SK-N-SH (cell line): ENCODE data around the gene LMTK2.

ENCODE experiments used
- CTCF ChIP-seq: fragments of 200-600 bp; sonication (generic); IDR thresholded peaks from 2 replicates; pipeline ENCODE4 v1.6.1; 2017; ENCODE audit warnings: antibody characterized with exemption, mild to moderate bottlenecking, moderate library complexity
- EZH2phosphoT487 ChIP-seq: fragments of 200-600 bp; sonication (generic); IDR thresholded peaks from 2 replicates; pipeline ENCODE4 v1.6.1; 2017; ENCODE audit warnings: low read depth, mixed run types, mild to moderate bottlenecking, antibody characterized with exemption, moderate library complexity, borderline replicate concordance
- FOXJ3 ChIP-seq: sonication (generic); formaldehyde crosslinking; IDR thresholded peaks from 2 replicates; pipeline ENCODE4 v1.5.1; 2020; ENCODE audit warnings: mild to moderate bottlenecking, missing genetic modification reagents
- RAD21 ChIP-seq: IDR thresholded peaks from 2 replicates; pipeline ENCODE4 v1.6.1; 2012; ENCODE audit warnings: mild to moderate bottlenecking, low read length
- TAF1 ChIP-seq: IDR thresholded peaks from 2 replicates; pipeline ENCODE4 v1.6.1; 2012; ENCODE audit warnings: low read depth, mild to moderate bottlenecking, low read length, moderate library complexity, borderline replicate concordance
- YY1 ChIP-seq: IDR thresholded peaks from 2 replicates; pipeline ENCODE4 v1.4.0; 2012; ENCODE audit warnings: low read depth, mild to moderate bottlenecking
- TF ChIP-seq, protein P1 (sequence below): IDR thresholded peaks from 2 replicates; pipeline ENCODE4 v1.6.1; 2012; ENCODE audit warnings: mild to moderate bottlenecking, low read depth, low read length, moderate library complexity
- TF ChIP-seq, protein P2 (sequence below): IDR thresholded peaks from 2 replicates; pipeline ENCODE4 v1.4.0; 2012; ENCODE audit warnings: low read depth

DNA sequence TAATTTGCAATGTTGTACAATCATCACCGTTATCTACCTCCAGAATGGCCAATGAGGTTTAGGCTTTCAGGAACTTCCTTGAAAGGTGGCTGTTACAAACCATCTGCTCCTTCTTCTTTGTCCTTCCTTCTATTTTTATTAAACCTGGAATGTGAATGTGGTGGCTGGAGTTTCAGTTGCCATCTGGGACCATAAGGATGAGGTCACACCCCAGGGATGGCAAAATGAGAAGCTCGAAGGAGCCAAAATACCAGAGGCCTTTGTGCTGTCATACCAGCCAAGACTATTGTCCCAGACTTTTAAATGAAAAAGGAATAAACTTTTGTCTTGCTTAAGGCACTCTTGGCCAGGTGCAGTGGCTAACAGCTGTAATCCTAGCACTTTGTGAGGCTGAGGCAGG, 30.9 kb upstream of the LMTK2 start:
- TF ChIP-seq YY1 (no peak), CTCF (no peak), TAF1 (no peak), RAD21 (no peak), FOXJ3 (CRISPR knock-in tag) (no peak), EZH2phosphoT487 (no peak)
- TF ChIP-seq, protein P1, sequence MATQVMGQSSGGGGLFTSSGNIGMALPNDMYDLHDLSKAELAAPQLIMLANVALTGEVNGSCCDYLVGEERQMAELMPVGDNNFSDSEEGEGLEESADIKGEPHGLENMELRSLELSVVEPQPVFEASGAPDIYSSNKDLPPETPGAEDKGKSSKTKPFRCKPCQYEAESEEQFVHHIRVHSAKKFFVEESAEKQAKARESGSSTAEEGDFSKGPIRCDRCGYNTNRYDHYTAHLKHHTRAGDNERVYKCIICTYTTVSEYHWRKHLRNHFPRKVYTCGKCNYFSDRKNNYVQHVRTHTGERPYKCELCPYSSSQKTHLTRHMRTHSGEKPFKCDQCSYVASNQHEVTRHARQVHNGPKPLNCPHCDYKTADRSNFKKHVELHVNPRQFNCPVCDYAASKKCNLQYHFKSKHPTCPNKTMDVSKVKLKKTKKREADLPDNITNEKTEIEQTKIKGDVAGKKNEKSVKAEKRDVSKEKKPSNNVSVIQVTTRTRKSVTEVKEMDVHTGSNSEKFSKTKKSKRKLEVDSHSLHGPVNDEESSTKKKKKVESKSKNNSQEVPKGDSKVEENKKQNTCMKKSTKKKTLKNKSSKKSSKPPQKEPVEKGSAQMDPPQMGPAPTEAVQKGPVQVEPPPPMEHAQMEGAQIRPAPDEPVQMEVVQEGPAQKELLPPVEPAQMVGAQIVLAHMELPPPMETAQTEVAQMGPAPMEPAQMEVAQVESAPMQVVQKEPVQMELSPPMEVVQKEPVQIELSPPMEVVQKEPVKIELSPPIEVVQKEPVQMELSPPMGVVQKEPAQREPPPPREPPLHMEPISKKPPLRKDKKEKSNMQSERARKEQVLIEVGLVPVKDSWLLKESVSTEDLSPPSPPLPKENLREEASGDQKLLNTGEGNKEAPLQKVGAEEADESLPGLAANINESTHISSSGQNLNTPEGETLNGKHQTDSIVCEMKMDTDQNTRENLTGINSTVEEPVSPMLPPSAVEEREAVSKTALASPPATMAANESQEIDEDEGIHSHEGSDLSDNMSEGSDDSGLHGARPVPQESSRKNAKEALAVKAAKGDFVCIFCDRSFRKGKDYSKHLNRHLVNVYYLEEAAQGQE = no peak
- TF ChIP-seq, protein P2, sequence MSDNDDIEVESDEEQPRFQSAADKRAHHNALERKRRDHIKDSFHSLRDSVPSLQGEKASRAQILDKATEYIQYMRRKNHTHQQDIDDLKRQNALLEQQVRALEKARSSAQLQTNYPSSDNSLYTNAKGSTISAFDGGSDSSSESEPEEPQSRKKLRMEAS = no peak
